ENCODE data around the gene KBTBD13. TPM values are rescaled to one million over a fixed set of nuclear protein-coding genes. Genes with fewer than 3 reads are reported as not detected.
"Not testable (repeated sequence)": the region's sequence is repeated elsewhere in the genome, so short reads cannot be mapped to it uniquely, and the experiment has no call there.

Gene KBTBD13
- total RNA-seq, 1 donor, result not detected

DNA sequence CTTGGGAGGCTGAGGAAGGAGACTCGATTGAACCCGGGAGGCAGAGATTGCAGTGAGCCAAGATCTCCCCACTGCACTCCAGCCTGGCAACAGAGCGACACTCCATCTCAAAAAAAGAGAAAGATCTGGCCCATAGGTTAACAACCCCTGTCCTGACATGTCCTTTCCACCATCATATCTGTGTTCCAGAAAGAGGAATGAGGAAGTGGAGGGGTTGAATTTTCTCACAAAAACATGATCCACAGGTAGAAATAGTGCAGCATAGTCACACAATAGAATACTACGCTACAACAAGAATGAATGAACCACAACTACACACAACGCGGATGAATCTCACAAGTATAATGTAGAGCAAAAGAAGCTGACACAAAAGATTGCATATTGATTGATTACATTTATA lies 36.1 kb upstream of the KBTBD13 start:
- DNase-seq (ENCODE audit: low read depth), result no peak
- H3K4me3 ChIP-seq (ENCODE audit: low read depth, low read length), result no peak overlapping the region
- TF ChIP-seq, protein P1, sequence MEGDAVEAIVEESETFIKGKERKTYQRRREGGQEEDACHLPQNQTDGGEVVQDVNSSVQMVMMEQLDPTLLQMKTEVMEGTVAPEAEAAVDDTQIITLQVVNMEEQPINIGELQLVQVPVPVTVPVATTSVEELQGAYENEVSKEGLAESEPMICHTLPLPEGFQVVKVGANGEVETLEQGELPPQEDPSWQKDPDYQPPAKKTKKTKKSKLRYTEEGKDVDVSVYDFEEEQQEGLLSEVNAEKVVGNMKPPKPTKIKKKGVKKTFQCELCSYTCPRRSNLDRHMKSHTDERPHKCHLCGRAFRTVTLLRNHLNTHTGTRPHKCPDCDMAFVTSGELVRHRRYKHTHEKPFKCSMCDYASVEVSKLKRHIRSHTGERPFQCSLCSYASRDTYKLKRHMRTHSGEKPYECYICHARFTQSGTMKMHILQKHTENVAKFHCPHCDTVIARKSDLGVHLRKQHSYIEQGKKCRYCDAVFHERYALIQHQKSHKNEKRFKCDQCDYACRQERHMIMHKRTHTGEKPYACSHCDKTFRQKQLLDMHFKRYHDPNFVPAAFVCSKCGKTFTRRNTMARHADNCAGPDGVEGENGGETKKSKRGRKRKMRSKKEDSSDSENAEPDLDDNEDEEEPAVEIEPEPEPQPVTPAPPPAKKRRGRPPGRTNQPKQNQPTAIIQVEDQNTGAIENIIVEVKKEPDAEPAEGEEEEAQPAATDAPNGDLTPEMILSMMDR (IDR thresholded peaks at IDR 0.05; ENCODE audit: insufficient read depth, low read depth, low read length), result no peak

DNA sequence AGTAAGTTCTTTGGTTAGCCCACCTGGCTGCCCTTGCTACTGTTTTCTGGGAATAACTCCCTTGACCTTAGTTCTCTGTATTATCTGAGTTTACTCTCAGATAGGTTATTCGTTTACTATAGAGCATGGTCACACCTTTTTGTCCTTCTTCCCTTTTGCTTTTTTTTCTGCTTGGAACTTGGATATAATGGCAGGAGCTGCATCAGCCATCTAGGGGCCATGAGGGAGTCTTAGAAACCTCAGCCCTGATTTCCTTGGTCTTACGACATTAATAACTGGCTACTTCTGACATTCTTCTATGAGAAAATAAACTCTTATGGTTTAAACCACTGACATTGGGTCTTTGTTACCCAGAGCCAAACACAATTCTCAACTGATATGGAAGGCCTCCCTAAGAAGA lies 34.8 kb upstream of the KBTBD13 start:
- TF ChIP-seq, protein P1 (IDR thresholded peaks at IDR 0.05; ENCODE audit: insufficient read depth, low read depth, low read length), result no peak
- no peak overlapping the region for H3K4me3 ChIP-seq (ENCODE audit: low read depth, low read length)
- no peak for DNase-seq (ENCODE audit: low read depth)

DNA sequence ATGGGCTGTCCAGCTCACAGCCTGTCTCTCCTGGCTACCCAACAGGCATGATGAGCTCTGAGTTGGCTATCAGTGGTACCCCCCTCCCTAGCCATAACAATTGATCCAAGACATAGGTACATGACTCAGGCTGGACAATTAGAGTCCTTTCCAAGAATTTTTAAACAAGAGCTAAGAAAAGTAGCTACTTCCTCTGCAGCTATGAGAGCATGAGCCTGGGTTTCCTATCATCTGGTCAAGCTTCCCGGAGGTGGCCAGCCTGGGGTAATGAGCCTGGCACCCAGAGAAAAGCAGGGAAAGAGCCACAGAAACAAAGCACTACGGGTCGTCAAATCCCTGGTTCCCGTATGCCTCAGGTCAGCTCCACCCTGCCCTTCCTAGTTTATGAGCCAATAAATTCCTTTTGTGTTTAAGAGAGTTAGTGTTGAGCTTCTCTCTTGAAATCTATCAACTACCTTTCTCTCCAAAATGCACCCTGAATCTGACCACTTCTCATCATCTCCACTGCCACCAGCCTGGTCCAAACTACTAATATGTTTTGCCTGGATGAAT lies 33.7 kb upstream of the KBTBD13 start:
- DNase-seq (ENCODE audit: low read depth), result peak; percentile 19
- TF ChIP-seq, protein P1 (IDR thresholded peaks at IDR 0.05; ENCODE audit: insufficient read depth, low read depth, low read length), result no peak
- H3K4me3 ChIP-seq (ENCODE audit: low read depth, low read length), result no peak overlapping the region

DNA sequence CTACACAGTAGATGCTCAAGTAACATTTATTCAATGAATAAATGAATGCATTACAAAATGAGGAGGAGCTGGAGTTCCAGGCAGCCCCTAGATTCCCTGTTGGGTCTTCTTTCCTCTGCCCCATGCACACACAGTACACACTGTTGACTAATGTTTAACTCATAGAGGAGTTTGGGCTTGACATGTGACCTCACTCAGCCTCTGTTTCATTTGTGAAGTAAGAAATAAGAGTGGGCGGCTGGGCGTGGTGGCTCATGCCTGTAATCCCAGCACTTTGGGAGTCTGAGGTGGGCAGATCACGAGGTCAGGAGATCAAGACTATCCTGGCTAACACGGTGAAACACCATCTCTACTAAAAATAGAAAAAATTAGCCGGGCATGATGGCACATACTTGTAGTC lies 32.3 kb upstream of the KBTBD13 start:
- peak; percentile 53 for DNase-seq (ENCODE audit: low read depth)
- not testable (repeated sequence) for H3K4me3 ChIP-seq (ENCODE audit: low read depth, low read length)

DNA sequence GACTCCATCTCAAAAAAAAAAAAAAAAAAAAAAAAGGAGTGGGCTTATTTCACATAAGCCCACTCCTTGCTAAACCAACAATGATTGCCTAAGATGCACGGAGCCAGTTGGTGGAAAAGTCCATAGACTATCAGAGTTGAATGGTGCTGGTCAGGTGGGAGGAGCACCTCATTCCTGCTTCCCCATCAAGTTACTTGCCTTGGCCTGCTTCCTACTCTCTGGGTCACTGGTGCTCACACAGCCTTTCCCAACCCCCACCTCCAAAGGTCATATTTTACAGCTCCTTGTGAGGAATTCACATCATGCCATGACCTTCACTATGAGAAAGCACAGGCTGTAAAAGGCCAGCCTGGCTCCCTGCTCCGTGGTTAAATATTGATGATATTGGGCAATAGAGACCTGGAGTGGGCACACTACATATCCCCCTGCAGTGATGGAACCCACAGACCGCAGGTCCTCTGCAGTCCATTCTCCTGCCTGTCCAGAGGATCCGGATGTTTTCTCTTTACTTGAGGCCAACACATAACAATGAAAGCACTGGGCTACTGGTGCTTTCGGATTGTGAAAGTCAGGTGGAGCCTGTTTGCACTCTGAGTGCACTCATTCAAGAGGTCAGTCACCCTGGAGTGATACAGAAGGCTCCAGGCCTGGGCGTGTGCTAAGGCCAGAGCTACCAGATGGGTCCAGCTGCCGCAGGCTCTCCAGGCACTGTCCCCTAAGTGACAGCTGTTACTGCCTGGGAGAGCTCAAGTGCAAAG lies 31.6 kb upstream of the KBTBD13 start, which contains the start of gene SLC51B:
Gene SLC51B, plus strand, starts transcription at position 664 of the 758 bp plus-strand sequence. CDS start 4,618 bp downstream, outside the sequence.
- TF ChIP-seq, protein P1 (IDR thresholded peaks at IDR 0.05; ENCODE audit: insufficient read depth, low read depth, low read length), result no peak
- DNase-seq (ENCODE audit: low read depth), result peak; percentile 75
- H3K4me3 ChIP-seq (ENCODE audit: low read depth, low read length), result no peak within 1 kb of the TSS

DNA sequence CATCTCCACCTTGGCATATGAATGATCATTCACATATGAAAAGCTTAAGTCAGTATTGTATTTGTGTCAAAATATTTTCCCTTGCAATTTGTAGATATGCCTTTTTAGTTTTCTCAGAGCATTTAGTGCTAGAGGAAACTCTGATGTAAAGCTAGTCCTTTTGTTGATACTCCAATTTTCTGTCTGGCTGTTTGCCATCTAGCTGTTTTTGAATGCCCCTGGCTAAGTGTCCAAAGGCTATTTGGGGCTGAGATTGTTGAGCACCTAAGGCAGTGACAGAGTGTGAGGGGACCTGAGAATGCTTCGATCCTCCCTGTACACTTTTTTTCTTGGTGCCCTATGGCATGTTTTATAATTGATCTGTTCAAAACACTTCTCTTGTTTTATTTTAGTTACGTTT lies 28.3 kb upstream of the KBTBD13 start:
- no peak overlapping the region for H3K4me3 ChIP-seq (ENCODE audit: low read depth, low read length)
- no peak for DNase-seq (ENCODE audit: low read depth)
- TF ChIP-seq, protein P1 (IDR thresholded peaks at IDR 0.05; ENCODE audit: insufficient read depth, low read depth, low read length), result no peak

DNA sequence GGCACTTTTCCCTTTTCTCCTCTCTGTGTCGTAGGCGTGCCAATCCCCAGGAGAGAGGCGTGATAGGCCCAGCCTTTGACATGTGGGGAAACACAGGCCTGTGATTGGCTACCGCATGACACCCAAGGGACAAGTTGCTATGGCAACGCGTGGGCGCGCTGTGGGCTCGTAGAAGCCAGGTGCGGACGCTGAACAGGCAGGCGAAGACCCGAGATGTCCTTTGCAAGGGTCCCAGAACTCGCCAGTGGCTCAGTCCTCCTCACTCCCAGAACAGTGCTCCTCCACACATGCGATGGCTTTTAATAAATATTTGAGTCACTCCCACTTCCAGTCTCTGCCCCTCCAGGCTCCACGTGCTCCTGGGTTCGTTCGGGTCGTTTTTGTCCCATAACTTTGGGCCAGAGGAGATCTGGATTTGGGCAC lies 27.1 kb upstream of the KBTBD13 start:
- DNase-seq (ENCODE audit: low read depth), result peak; percentile 89
- peak overlapping the region; percentile 30 for H3K4me3 ChIP-seq (ENCODE audit: low read depth, low read length)
- TF ChIP-seq, protein P1 (IDR thresholded peaks at IDR 0.05; ENCODE audit: insufficient read depth, low read depth, low read length), result no peak
